ENCODE data around the gene FAM13A. TPM values are rescaled to one million over a fixed set of nuclear protein-coding genes. Genes with fewer than 3 reads are reported as not detected.

The FAM13A gene
- total and polyA plus RNA-seq, 10 of the 15 experiments (the other 5 are each of a cell fraction or from before 2014, with no cell fraction given): 0.05 to 1.8 (median 0.27) TPM; not detected in 1

GRCh38 chr4:88803600-88804096, 253.3 kb downstream of the FAM13A start (continued):
- TF ChIP-seq MLLT1 (IDR thresholded peaks at IDR 0.05) (no peak), CHD1 (IDR thresholded peaks at IDR 0.05; ENCODE audit: low read depth, low read length) (no peak), EP300 (IDR thresholded peaks at IDR 0.05; ENCODE audit: borderline replicate concordance in 1 of 2, control insufficient read depth in 1 of 2, low read depth in 2 of 2, low read length in 2 of 2) (peak in 1 of 2 experiments; percentile 31; a peak in 1 of 4 replicates), SREBF2 (IDR thresholded peaks at IDR 0.05; ENCODE audit: low read length) (no peak), RAD21 (IDR thresholded peaks at IDR 0.05; ENCODE audit: insufficient read depth, low read depth, low read length) (no peak), ZNF24 (IDR thresholded peaks at IDR 0.05) (peak; percentile 74), ETV6 (conservative IDR thresholded peaks at IDR 0.05 in 1 of 2, IDR thresholded peaks at IDR 0.05 in 1 of 2; ENCODE audit: borderline replicate concordance in 1 of 2, low read depth in 1 of 2) (no peak), RCOR1 (conservative IDR thresholded peaks at IDR 0.05; ENCODE audit: low read depth, low read length) (no peak), ZBTB4 (CRISPR knock-in tag; IDR thresholded peaks at IDR 0.05) (no peak), ESRRA (IDR thresholded peaks at IDR 0.05; ENCODE audit: low read length) (no peak), CHD2 (IDR thresholded peaks at IDR 0.05; ENCODE audit: borderline replicate concordance, low read depth, low read length) (no peak), SKIL (IDR thresholded peaks at IDR 0.05; ENCODE audit: low read depth, poor library complexity, severe bottlenecking) (peak; percentile 50), ZBTB40 (IDR thresholded peaks at IDR 0.05; ENCODE audit: borderline replicate concordance) (no peak)

All from GM12878 (cell line).